Adipocyte (in vitro differentiated cells): ENCODE measurements around the gene FAM72C.
A peak's percentile ranks its signal among the peaks of the same experiment; 100 is the strongest.
"Not testable (repeated sequence)": the region's sequence is repeated elsewhere in the genome, so short reads cannot be mapped to it uniquely, and the experiment has no call there.

Source experiments
- DNase-seq: peaks from one replicate; pipeline ENCODE4 v3.0.0-alpha.2; 2015; ENCODE audit warnings: low read depth
- H3K27me3 ChIP-seq: replicated peaks from 2 replicates; pipeline ENCODE4 v1.7.0; 2013; ENCODE audit warnings: mild to moderate bottlenecking, low read length, moderate library complexity; ENCODE audit not compliant: control insufficient read depth, insufficient read depth
- H3K36me3 ChIP-seq: 2 replicates; pipeline ENCODE4 v1.7.0; 2013; ENCODE audit warnings: low read length, mild to moderate bottlenecking, moderate library complexity; ENCODE audit not compliant: control insufficient read depth, insufficient read depth, severe bottlenecking
- H3K4me1 ChIP-seq: 2 replicates; pipeline ENCODE4 v1.7.0; 2013; ENCODE audit warnings: mild to moderate bottlenecking, low read length, moderate library complexity; ENCODE audit not compliant: control insufficient read depth, insufficient read depth
- H3K4me3 ChIP-seq: 2 replicates; pipeline ENCODE4 v1.7.0; 2013; ENCODE audit warnings: mild to moderate bottlenecking, low read length, moderate library complexity
- H3K9ac ChIP-seq: 2 replicates; pipeline ENCODE4 v1.7.0; 2013; ENCODE audit warnings: mild to moderate bottlenecking, low read length, moderate library complexity
- H3K9me3 ChIP-seq: 2 replicates; pipeline ENCODE4 v1.7.0; 2013; ENCODE audit warnings: mild to moderate bottlenecking, low read length, moderate library complexity; ENCODE audit not compliant: control insufficient read depth

FAM72C gene

GRCh38 chr1:143973876-143974414, 2.2 kb upstream of the FAM72C start:
- not testable (repeated sequence) for H3K27me3 ChIP-seq, H3K4me1 ChIP-seq, DNase-seq, H3K9me3 ChIP-seq, H3K36me3 ChIP-seq
- Histone ChIP-seq H3K9ac (peak overlapping the region; percentile 54), H3K4me3 (peak overlapping the region; percentile 62)

GRCh38 chr1:143972753-143973326, 1.1 kb upstream of the FAM72C start:
- not testable (repeated sequence) for H3K4me1 ChIP-seq, H3K36me3 ChIP-seq, H3K9me3 ChIP-seq, H3K4me3 ChIP-seq, H3K27me3 ChIP-seq, H3K9ac ChIP-seq, DNase-seq

GRCh38 chr1:143965860-143966259, 5.9 kb downstream of the FAM72C start:
- H3K36me3 ChIP-seq, H3K4me1 ChIP-seq, DNase-seq, H3K9ac ChIP-seq, H3K27me3 ChIP-seq, H3K9me3 ChIP-seq, H3K4me3 ChIP-seq: not testable (repeated sequence)

- H3K9me3 ChIP-seq, H3K4me1 ChIP-seq, DNase-seq, H3K9ac ChIP-seq, H3K36me3 ChIP-seq, H3K4me3 ChIP-seq, H3K27me3 ChIP-seq: not testable (repeated sequence)
Observed at GRCh38 chr1:143964294-143964693, 7.5 kb downstream of the FAM72C start.

GRCh38 chr1:143955930-143956329, 15.9 kb downstream of the FAM72C start:
- H3K4me1 ChIP-seq, H3K9me3 ChIP-seq, H3K9ac ChIP-seq, H3K36me3 ChIP-seq, H3K27me3 ChIP-seq, H3K4me3 ChIP-seq, DNase-seq: not testable (repeated sequence)

GRCh38 chr1:143952913-143953312, 18.9 kb downstream of the FAM72C start:
- H3K4me3 ChIP-seq, DNase-seq, H3K27me3 ChIP-seq, H3K9me3 ChIP-seq, H3K4me1 ChIP-seq, H3K36me3 ChIP-seq, H3K9ac ChIP-seq: not testable (repeated sequence)

- not testable (repeated sequence) for DNase-seq, H3K27me3 ChIP-seq, H3K4me3 ChIP-seq, H3K9me3 ChIP-seq, H3K4me1 ChIP-seq, H3K36me3 ChIP-seq, H3K9ac ChIP-seq
Observed at GRCh38 chr1:143951485-143952391, 20.0 kb downstream of the FAM72C start.

- DNase-seq, H3K9me3 ChIP-seq, H3K4me3 ChIP-seq, H3K36me3 ChIP-seq, H3K9ac ChIP-seq, H3K27me3 ChIP-seq, H3K4me1 ChIP-seq: not testable (repeated sequence)
Observed at GRCh38 chr1:143947749-143948148, 24.0 kb downstream of the FAM72C start.

- not testable (repeated sequence) for H3K4me3 ChIP-seq, H3K27me3 ChIP-seq, H3K36me3 ChIP-seq, H3K9ac ChIP-seq, H3K9me3 ChIP-seq, H3K4me1 ChIP-seq, DNase-seq
Observed at GRCh38 chr1:143945253-143945652, 26.5 kb downstream of the FAM72C start.

- H3K27me3 ChIP-seq, H3K36me3 ChIP-seq, H3K4me3 ChIP-seq, H3K9me3 ChIP-seq, H3K9ac ChIP-seq, DNase-seq, H3K4me1 ChIP-seq: not testable (repeated sequence)
Observed at GRCh38 chr1:143944576-143945240, 27.1 kb downstream of the FAM72C start.

GRCh38 chr1:143943319-143943978, 28.3 kb downstream of the FAM72C start:
- not testable (repeated sequence) for DNase-seq, H3K4me3 ChIP-seq, H3K4me1 ChIP-seq, H3K36me3 ChIP-seq, H3K9ac ChIP-seq, H3K27me3 ChIP-seq, H3K9me3 ChIP-seq
